Esophagus squamous epithelium (tissue), 5 donors: ENCODE results near the gene PPP1CC. TPM values are rescaled to one million over a fixed set of nuclear protein-coding genes. Genes with fewer than 3 reads are reported as not detected.

Source experiments
- DNase-seq: peaks from one replicate; lab custom pipeline; 2025; lab: John Stamatoyannopoulos, UW
- H3K27ac ChIP-seq, 4 donors: fragments of 200-600 bp; sonication (generic); one replicate each; pipeline ENCODE4 v1.5.1; 2016 to 2019; ENCODE audit warnings: mild to moderate bottlenecking in 1 of 4
- H3K27me3 ChIP-seq, 4 donors: fragments of 200-600 bp; sonication (generic); 1 replicate in 3 of 4; 2 replicates in 1 of 4; pipeline versions ENCODE4 v1.5.1 to v1.6.0; 2017 to 2021; ENCODE audit warnings: antibody characterized with exemption in 1 of 4
- H3K36me3 ChIP-seq, 3 donors: fragments of 200-600 bp; sonication (generic); one replicate each; pipeline ENCODE4 v1.5.1; 2016 to 2019
- H3K4me1 ChIP-seq, 3 donors: fragments of 200-600 bp; sonication (generic); one replicate each; pipeline ENCODE4 v1.5.1; 2017 to 2019
- H3K4me3 ChIP-seq, 4 donors: fragments of 200-600 bp; sonication (generic); 1 replicate in 3 of 4; 2 replicates in 1 of 4; pipeline ENCODE4 v1.5.1; 2016 to 2019; ENCODE audit warnings: mild to moderate bottlenecking in 2 of 4, moderate library complexity in 1 of 4
- H3K9me3 ChIP-seq, 3 donors: fragments of 200-600 bp; sonication (generic); one replicate each; pipeline ENCODE4 v1.5.1; 2016 to 2019
- POLR2A ChIP-seq, 4 donors: fragments of 450-650 bp; IDR thresholded peaks; one replicate each; pipeline ENCODE4 v1.6.1; 2017; ENCODE audit warnings: antibody characterized with exemption in 4 of 4, mild to moderate bottlenecking in 4 of 4, moderate library complexity in 3 of 4
- WGBS, 2 donors: methylation state at CpG; one replicate each; pipeline ENCODE4 v1.1.5; 2018; 5-methylcytosine and 5-hydroxymethylcytosine counted together
- intact Hi-C: fragments of 100-400 bp; cut with DNase I; formaldehyde crosslinking; loops from one replicate; pipeline ENCODE4 v1.15.0; 2022
- total RNA-seq, 4 donors: library from RNA; depleted of rRNA; stranded (reverse); fragments of >200 nt; gene quantifications; one replicate each; pipeline ENCODE4 v1.1.0, GENCODE V29; 2016
- TF ChIP-seq, protein P1 (sequence below), 6 experiments: fragments of 450-650 bp in 4 of 6; fragments of 200-600 bp in 2 of 6; sonication (generic) in 2 of 6; IDR thresholded peaks; one replicate each; pipeline ENCODE4 v1.5.1; 2016 to 2019; ENCODE audit warnings: antibody characterized with exemption in 6 of 6, mild to moderate bottlenecking in 4 of 6, moderate library complexity in 4 of 6
- donor health status: DM: yes; HTN: yes; CAD: no.

The PPP1CC gene
- total RNA-seq, 4 donors from 2014 or later: 55.3 to 127 (median 114) TPM

DNA sequence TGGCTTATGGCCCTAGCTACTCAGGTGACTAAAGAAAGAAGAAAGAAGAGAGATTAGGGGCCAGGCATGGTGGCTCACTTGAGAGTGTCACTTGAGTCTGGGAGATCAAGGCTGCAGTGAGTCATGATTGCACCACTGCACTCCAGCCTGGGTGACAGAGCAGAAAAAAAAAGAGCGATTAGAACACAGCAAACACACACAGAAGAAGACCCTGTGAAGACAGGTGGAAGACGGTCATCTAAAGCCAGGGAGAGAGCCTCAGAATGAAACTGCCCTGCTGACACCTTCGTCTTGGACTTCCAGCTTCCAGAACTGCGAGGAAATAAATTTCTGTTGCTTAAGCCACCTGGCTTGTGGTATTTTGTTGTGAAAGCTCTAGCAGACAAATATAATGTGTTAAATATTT is 17.5 kb upstream of the PPP1CC start:
- Histone ChIP-seq H3K9me3 (no peaks in the 10 kb centered on the region), H3K27me3 (no peaks in the 10 kb centered on the region), H3K4me1 (no peaks in the 10 kb centered on the region), H3K36me3 (no peaks in the 10 kb centered on the region), H3K4me3 (no peak overlapping the region), H3K27ac (no peak overlapping the region)
- no peak for TF ChIP-seq POLR2A (IDR thresholded peaks at IDR 0.05)
- TF ChIP-seq, protein P1, sequence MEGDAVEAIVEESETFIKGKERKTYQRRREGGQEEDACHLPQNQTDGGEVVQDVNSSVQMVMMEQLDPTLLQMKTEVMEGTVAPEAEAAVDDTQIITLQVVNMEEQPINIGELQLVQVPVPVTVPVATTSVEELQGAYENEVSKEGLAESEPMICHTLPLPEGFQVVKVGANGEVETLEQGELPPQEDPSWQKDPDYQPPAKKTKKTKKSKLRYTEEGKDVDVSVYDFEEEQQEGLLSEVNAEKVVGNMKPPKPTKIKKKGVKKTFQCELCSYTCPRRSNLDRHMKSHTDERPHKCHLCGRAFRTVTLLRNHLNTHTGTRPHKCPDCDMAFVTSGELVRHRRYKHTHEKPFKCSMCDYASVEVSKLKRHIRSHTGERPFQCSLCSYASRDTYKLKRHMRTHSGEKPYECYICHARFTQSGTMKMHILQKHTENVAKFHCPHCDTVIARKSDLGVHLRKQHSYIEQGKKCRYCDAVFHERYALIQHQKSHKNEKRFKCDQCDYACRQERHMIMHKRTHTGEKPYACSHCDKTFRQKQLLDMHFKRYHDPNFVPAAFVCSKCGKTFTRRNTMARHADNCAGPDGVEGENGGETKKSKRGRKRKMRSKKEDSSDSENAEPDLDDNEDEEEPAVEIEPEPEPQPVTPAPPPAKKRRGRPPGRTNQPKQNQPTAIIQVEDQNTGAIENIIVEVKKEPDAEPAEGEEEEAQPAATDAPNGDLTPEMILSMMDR (IDR thresholded peaks at IDR 0.05): no peak
- DNase-seq: no peak
- intact Hi-C loops: no loop called here
- 83 to 85% methylated on average over 4 of the region's 4 CpGs for WGBS, 2 donors

DNA sequence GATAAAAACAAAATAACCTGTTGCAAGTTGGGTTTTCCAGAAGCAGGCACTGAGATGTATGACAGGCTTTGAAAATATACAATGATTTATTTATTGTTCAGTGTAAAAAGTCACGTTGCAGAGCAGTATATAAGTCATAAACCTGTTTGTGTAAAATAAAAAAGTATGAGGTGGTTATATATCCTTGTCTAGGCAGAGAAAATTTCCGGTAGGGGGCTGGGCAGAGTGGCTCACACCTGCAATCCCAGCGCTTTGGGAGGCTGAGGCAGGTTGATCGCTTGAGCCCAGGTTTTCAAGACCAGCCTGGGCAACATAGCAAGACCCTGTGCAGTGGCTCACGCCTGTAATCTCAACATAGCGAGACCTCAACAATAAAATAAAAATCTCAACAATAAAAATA is 16.2 kb upstream of the PPP1CC start:
- Histone ChIP-seq H3K9me3 (no peaks in the 10 kb centered on the region), H3K27ac (no peak overlapping the region), H3K36me3 (no peaks in the 10 kb centered on the region), H3K4me3 (no peak overlapping the region), H3K27me3 (no peaks in the 10 kb centered on the region), H3K4me1 (peaks cover 0 to 6% (median 0%) of the 10 kb centered on the region in 3 donors)
- TF ChIP-seq POLR2A (IDR thresholded peaks at IDR 0.05): no peak
- TF ChIP-seq, protein P1 (IDR thresholded peaks at IDR 0.05): no peak
- WGBS, 2 donors: 81 to 91% methylated on average over 6 of the region's 6 CpGs
- no peak for DNase-seq
- intact Hi-C loops: no loop called here

DNA sequence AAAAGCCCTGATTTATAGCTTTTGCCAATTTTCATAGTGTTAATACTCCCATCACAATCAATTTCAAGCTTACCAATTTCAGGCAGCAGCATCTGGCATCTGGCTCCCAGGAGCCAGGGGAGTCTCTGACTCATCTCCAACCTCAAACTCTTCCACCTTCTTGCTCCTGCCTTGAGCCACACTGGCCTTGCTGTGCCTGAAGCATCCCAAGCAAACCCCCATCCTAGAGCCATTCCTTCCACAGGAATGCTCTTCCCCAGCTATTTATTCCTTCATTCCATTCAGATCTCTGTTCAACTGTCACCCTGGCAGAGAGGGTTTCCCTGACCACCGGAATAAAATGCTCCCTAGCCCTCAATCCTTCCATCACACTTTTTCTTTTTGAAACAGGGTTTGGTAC is 13.9 kb upstream of the PPP1CC start:
- no peak overlapping the region for H3K4me3 ChIP-seq
- H3K27me3 ChIP-seq: no peaks in the 10 kb centered on the region
- no peaks in the 10 kb centered on the region for H3K36me3 ChIP-seq
- WGBS, 2 donors: 82 to 100% methylated on average over 1 of the region's 1 CpG
- no peak overlapping the region for H3K27ac ChIP-seq
- no peaks in the 10 kb centered on the region for H3K9me3 ChIP-seq
- intact Hi-C loops: no loop called here
- TF ChIP-seq, protein P1 (IDR thresholded peaks at IDR 0.05): no peak
- no peak for TF ChIP-seq POLR2A (IDR thresholded peaks at IDR 0.05)
- H3K4me1 ChIP-seq: peaks cover 0 to 6% (median 0%) of the 10 kb centered on the region in 3 donors
- DNase-seq: no peak

DNA sequence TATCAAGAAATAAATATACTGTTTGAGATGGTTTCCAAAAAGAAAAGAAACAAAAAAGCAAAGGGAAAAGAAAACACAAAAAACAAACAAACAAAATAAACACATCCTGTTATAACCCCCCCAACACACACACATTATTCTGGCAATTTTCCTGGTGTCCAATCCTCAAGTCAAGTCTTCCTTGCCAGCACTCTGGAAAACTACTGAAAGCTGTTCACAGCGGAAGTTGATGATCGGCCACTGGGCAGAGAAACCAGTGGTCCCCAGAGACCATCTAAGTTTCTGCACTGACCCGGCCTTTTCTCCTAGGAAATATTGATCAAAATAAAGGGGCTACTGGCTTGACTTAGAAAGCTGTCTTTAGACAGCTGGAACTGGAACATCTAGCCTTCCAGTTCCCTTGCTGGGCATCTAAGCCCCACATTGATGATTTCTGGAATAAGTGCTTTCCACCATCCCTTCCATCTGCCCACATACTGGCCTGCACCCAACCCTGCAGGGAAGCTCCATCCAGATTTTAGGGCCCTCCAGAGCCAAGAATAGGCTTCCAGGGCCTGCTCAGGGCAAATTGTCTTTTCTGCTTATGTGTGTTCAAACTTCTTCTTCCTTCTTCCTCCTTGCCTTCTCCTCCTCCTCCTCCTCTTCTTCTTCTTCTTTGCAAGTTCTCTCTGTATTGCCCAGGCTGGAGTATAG is 11.6 kb upstream of the PPP1CC start:
- H3K36me3 ChIP-seq: no peaks in the 10 kb centered on the region
- WGBS, 2 donors: 67 to 69% methylated on average over 3 of the region's 3 CpGs
- no peak for TF ChIP-seq POLR2A (IDR thresholded peaks at IDR 0.05)
- TF ChIP-seq, protein P1 (IDR thresholded peaks at IDR 0.05): no peak
- H3K4me3 ChIP-seq: no peak overlapping the region
- intact Hi-C loops: no loop called here
- DNase-seq: no peak
- no peaks in the 10 kb centered on the region for H3K27me3 ChIP-seq
- H3K27ac ChIP-seq: peak overlapping the region in 1 of 4 donors; percentile 9
- H3K9me3 ChIP-seq: no peaks in the 10 kb centered on the region
- H3K4me1 ChIP-seq: peaks cover 0 to 6% (median 0%) of the 10 kb centered on the region in 3 donors

DNA sequence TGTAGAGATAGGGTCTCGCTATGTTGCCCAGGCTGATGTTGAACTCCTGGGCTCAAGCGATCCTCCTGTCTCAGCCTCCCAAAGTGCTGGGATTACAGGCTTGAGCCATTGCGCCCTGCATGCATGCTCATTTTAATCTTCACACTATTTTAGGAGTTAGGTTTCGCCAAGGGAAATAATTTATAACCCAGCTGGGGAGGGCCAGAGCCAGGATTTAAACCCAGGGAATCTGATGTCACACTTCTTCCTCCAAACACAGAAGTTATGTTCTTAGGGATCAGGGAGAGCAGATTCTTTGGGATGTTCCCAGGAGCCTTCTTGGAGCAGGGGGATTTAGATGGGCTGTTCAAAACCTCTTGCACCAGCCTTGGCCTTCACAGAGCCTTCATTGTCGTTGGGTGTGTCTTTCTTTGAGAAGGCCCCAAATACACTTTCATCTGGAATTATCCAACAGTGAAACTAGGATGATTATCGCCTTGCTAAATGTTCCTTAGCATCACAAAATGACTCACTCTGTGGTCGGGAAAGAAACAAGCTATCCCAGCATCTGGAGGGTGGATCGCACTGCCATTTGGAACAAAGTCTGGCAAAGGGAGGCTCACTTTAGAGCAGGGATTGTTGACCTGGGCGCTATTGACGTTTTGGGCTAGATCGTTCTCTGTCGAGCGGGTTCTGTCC is 8.2 kb upstream of the PPP1CC start:
- no peaks in the 10 kb centered on the region for H3K36me3 ChIP-seq
- H3K27ac ChIP-seq: peak overlapping the region in 2 of 4 donors; percentile 29 to 65
- intact Hi-C loops: no loop called here
- H3K9me3 ChIP-seq: no peaks in the 10 kb centered on the region
- 80 to 87% methylated on average over 7 to 11 of the region's 13 CpGs for whole genome bisulfite sequencing, 2 donors
- H3K27me3 ChIP-seq: no peaks in the 10 kb centered on the region
- H3K4me1 ChIP-seq: peaks cover 0 to 6% (median 0%) of the 10 kb centered on the region in 3 donors
- no peak for DNase-seq
- no peak for TF ChIP-seq POLR2A (IDR thresholded peaks at IDR 0.05)
- TF ChIP-seq, protein P1 (IDR thresholded peaks at IDR 0.05): no peak
- no peak overlapping the region for H3K4me3 ChIP-seq
